22Rv1 (cell line): ENCODE measurements around the gene EHD4.

Experiments used
- ZFX ChIP-seq: fragments of 450-650 bp; IDR thresholded peaks from 2 replicates; pipeline ENCODE4 v1.6.1; 2017; ENCODE audit warnings: antibody characterized with exemption, borderline replicate concordance
- TF ChIP-seq, protein P1 (sequence below): fragments of 450-650 bp; IDR thresholded peaks from 2 replicates; pipeline ENCODE4 v1.5.1; 2017; ENCODE audit warnings: mild to moderate bottlenecking

DNA sequence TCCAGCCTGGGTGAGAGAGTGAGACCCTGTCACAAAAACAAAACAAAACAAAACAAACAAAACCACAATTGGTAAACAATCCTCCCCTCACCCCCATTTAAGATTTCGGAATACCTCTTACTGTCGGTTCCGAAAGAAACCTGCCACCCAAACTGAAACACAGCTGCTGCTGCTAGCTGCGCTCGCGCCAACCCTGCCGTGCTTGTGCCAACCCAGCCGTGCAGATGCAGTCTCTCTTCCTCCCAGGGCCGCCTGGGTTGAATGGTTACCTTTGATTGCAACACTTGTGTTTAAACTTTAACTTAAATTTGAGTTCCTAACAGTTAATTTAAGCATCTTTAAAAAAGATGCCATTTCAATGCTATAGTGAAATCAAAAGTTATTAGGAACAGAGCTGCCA lies 50.0 kb downstream of the EHD4 start:
- TF ChIP-seq, protein P1, sequence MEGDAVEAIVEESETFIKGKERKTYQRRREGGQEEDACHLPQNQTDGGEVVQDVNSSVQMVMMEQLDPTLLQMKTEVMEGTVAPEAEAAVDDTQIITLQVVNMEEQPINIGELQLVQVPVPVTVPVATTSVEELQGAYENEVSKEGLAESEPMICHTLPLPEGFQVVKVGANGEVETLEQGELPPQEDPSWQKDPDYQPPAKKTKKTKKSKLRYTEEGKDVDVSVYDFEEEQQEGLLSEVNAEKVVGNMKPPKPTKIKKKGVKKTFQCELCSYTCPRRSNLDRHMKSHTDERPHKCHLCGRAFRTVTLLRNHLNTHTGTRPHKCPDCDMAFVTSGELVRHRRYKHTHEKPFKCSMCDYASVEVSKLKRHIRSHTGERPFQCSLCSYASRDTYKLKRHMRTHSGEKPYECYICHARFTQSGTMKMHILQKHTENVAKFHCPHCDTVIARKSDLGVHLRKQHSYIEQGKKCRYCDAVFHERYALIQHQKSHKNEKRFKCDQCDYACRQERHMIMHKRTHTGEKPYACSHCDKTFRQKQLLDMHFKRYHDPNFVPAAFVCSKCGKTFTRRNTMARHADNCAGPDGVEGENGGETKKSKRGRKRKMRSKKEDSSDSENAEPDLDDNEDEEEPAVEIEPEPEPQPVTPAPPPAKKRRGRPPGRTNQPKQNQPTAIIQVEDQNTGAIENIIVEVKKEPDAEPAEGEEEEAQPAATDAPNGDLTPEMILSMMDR, result no peak
- no peak for TF ChIP-seq ZFX
